ENCODE data around the gene GSK3A. TPM values are rescaled to one million over a fixed set of nuclear protein-coding genes. Genes with fewer than 3 reads are reported as not detected.
A peak's percentile ranks its signal among the peaks of the same experiment; 100 is the strongest.

GSK3A gene
- total and polyA plus RNA-seq, 9 of the 15 experiments (the other 6 are each of a cell fraction or from before 2014, with no cell fraction given) = 0.62 to 90.7 (median 33.3) TPM

- TF ChIP-seq PATZ1 (CRISPR knock-in tag; IDR thresholded peaks at IDR 0.05; ENCODE audit: borderline replicate concordance) = no peak
- peak; percentile 22 to 32 (median 24); a peak in 3 of 6 replicates for TF ChIP-seq CTCF (IDR thresholded peaks at IDR 0.05 in 2 of 3, conservative IDR thresholded peaks at IDR 0.05 in 1 of 3; ENCODE audit: insufficient read depth in 2 of 3, low read depth in 1 of 3, low read length in 3 of 3)
- peak; percentile 63 for TF ChIP-seq CBFA2T3 (IDR thresholded peaks at IDR 0.05)
- no peak for TF ChIP-seq NFYB (IDR thresholded peaks at IDR 0.05; ENCODE audit: extremely low read depth, insufficient read length)
- TF ChIP-seq ESRRB (CRISPR knock-in tag; IDR thresholded peaks at IDR 0.05; ENCODE audit: borderline replicate concordance) = no peak
- TF ChIP-seq FIP1L1 (IDR thresholded peaks at IDR 0.05; ENCODE audit: low read depth, low read length, poor library complexity, severe bottlenecking) = no peak
- TF ChIP-seq POU5F1 (IDR thresholded peaks at IDR 0.05; ENCODE audit: borderline replicate concordance, low read depth, low read length, partially characterized antibody) = no peak
- no peak for TF ChIP-seq NUFIP1 (IDR thresholded peaks at IDR 0.05; ENCODE audit: partially characterized antibody)
- no peak for TF ChIP-seq RERE (CRISPR knock-in tag; IDR thresholded peaks at IDR 0.05; ENCODE audit: borderline replicate concordance)
- peak; percentile 8 for TF ChIP-seq RBFOX2 (IDR thresholded peaks at IDR 0.05; ENCODE audit: low read depth, low read length)
- no peak for TF ChIP-seq PREB (CRISPR knock-in tag; IDR thresholded peaks at IDR 0.05)
- TF ChIP-seq PRPF4 (IDR thresholded peaks at IDR 0.05; ENCODE audit: insufficient read depth, low read depth, low read length, poor library complexity, severe bottlenecking) = no peak
- TF ChIP-seq PML (IDR thresholded peaks at IDR 0.05; ENCODE audit: low read length) = 0 out of 2 replicates have a peak, but pooled peaks have one; percentile 51
- 0 out of 2 replicates have a peak, but pooled peaks have one; percentile 37 for TF ChIP-seq GABPB1 (CRISPR knock-in tag; IDR thresholded peaks at IDR 0.05)
- no peak for TF ChIP-seq ZNF668 (CRISPR knock-in tag; IDR thresholded peaks at IDR 0.05)
Measured at GRCh38 chr19:42229301-42229854, 13.0 kb downstream of the GSK3A start (continued).
